ENCODE measurements around the gene TIMM23. TPM values are rescaled to one million over a fixed set of nuclear protein-coding genes. Genes with fewer than 3 reads are reported as not detected.
"Not testable (repeated sequence)": the region's sequence is repeated elsewhere in the genome, so short reads cannot be mapped to it uniquely, and the experiment has no call there.

The TIMM23 gene
- total RNA-seq, 1 experiment from 2014 or later: 125 TPM

- H3K27ac ChIP-seq (ENCODE audit: low read depth, low read length, poor library complexity, severe bottlenecking); H3K36me3 ChIP-seq (ENCODE audit: insufficient read depth, low read length, poor library complexity, severe bottlenecking); BruUV-seq (replicated peaks); POLR2A ChIA-PET (ENCODE audit: low non-redundant PET); H3K4me1 ChIP-seq (ENCODE audit: insufficient read depth, low read length, poor library complexity, severe bottlenecking); H3K27me3 ChIP-seq (replicated peaks; ENCODE audit: insufficient read depth, low read depth, low read length, poor library complexity); H3K9me3 ChIP-seq (ENCODE audit: low read depth, low read length, poor library complexity, severe bottlenecking); DNase-seq (ENCODE audit: low spot score); CTCF ChIA-PET; H3K4me3 ChIP-seq (ENCODE audit: low read depth, low read length, poor library complexity, severe bottlenecking); intact Hi-C loops (cut with micrococcal nuclease; ENCODE audit: unreplicated experiment): not testable (repeated sequence)
Measured at GRCh38 chr10:45947363-45947762, 24.9 kb upstream of the TIMM23 start.

GRCh38 chr10:45948801-45949200 is 23.5 kb upstream of the TIMM23 start:
- H3K4me3 ChIP-seq (ENCODE audit: low read depth, low read length, poor library complexity, severe bottlenecking); BruUV-seq (replicated peaks); DNase-seq (ENCODE audit: low spot score); H3K27ac ChIP-seq (ENCODE audit: low read depth, low read length, poor library complexity, severe bottlenecking); H3K4me1 ChIP-seq (ENCODE audit: insufficient read depth, low read length, poor library complexity, severe bottlenecking); H3K9me3 ChIP-seq (ENCODE audit: low read depth, low read length, poor library complexity, severe bottlenecking); H3K27me3 ChIP-seq (replicated peaks; ENCODE audit: insufficient read depth, low read depth, low read length, poor library complexity); CTCF ChIA-PET; H3K36me3 ChIP-seq (ENCODE audit: insufficient read depth, low read length, poor library complexity, severe bottlenecking); POLR2A ChIA-PET (ENCODE audit: low non-redundant PET); intact Hi-C loops (cut with micrococcal nuclease; ENCODE audit: unreplicated experiment): not testable (repeated sequence)

GRCh38 chr10:45954367-45954766 is 17.9 kb upstream of the TIMM23 start:
- DNase-seq (ENCODE audit: low spot score); POLR2A ChIA-PET (ENCODE audit: low non-redundant PET); H3K27me3 ChIP-seq (replicated peaks; ENCODE audit: insufficient read depth, low read depth, low read length, poor library complexity); intact Hi-C loops (cut with micrococcal nuclease; ENCODE audit: unreplicated experiment); H3K27ac ChIP-seq (ENCODE audit: low read depth, low read length, poor library complexity, severe bottlenecking); H3K4me3 ChIP-seq (ENCODE audit: low read depth, low read length, poor library complexity, severe bottlenecking); BruUV-seq (replicated peaks); H3K36me3 ChIP-seq (ENCODE audit: insufficient read depth, low read length, poor library complexity, severe bottlenecking); CTCF ChIA-PET; H3K4me1 ChIP-seq (ENCODE audit: insufficient read depth, low read length, poor library complexity, severe bottlenecking); H3K9me3 ChIP-seq (ENCODE audit: low read depth, low read length, poor library complexity, severe bottlenecking): not testable (repeated sequence)

GRCh38 chr10:45956634-45957033 is 15.7 kb upstream of the TIMM23 start:
- H3K9me3 ChIP-seq (ENCODE audit: low read depth, low read length, poor library complexity, severe bottlenecking); H3K4me3 ChIP-seq (ENCODE audit: low read depth, low read length, poor library complexity, severe bottlenecking); H3K4me1 ChIP-seq (ENCODE audit: insufficient read depth, low read length, poor library complexity, severe bottlenecking); H3K36me3 ChIP-seq (ENCODE audit: insufficient read depth, low read length, poor library complexity, severe bottlenecking); BruUV-seq (replicated peaks); POLR2A ChIA-PET (ENCODE audit: low non-redundant PET); H3K27ac ChIP-seq (ENCODE audit: low read depth, low read length, poor library complexity, severe bottlenecking); DNase-seq (ENCODE audit: low spot score); CTCF ChIA-PET; intact Hi-C loops (cut with micrococcal nuclease; ENCODE audit: unreplicated experiment); H3K27me3 ChIP-seq (replicated peaks; ENCODE audit: insufficient read depth, low read depth, low read length, poor library complexity): not testable (repeated sequence)

- H3K36me3 ChIP-seq (ENCODE audit: insufficient read depth, low read length, poor library complexity, severe bottlenecking); intact Hi-C loops (cut with micrococcal nuclease; ENCODE audit: unreplicated experiment); H3K4me3 ChIP-seq (ENCODE audit: low read depth, low read length, poor library complexity, severe bottlenecking); DNase-seq (ENCODE audit: low spot score); H3K9me3 ChIP-seq (ENCODE audit: low read depth, low read length, poor library complexity, severe bottlenecking); POLR2A ChIA-PET (ENCODE audit: low non-redundant PET); H3K27me3 ChIP-seq (replicated peaks; ENCODE audit: insufficient read depth, low read depth, low read length, poor library complexity); H3K27ac ChIP-seq (ENCODE audit: low read depth, low read length, poor library complexity, severe bottlenecking); CTCF ChIA-PET; H3K4me1 ChIP-seq (ENCODE audit: insufficient read depth, low read length, poor library complexity, severe bottlenecking); BruUV-seq (replicated peaks): not testable (repeated sequence)
Measured at GRCh38 chr10:45957928-45958327, 14.4 kb upstream of the TIMM23 start.

- BruUV-seq (replicated peaks): not testable (repeated sequence)
Measured at GRCh38 chr10:45962686-45963452, 9.4 kb upstream of the TIMM23 start.

GRCh38 chr10:45971019-45971418 is 1.3 kb upstream of the TIMM23 start:
- DNase-seq (ENCODE audit: low spot score); H3K4me1 ChIP-seq (ENCODE audit: insufficient read depth, low read length, poor library complexity, severe bottlenecking); POLR2A ChIA-PET (ENCODE audit: low non-redundant PET); H3K27ac ChIP-seq (ENCODE audit: low read depth, low read length, poor library complexity, severe bottlenecking); H3K9me3 ChIP-seq (ENCODE audit: low read depth, low read length, poor library complexity, severe bottlenecking); H3K36me3 ChIP-seq (ENCODE audit: insufficient read depth, low read length, poor library complexity, severe bottlenecking); H3K27me3 ChIP-seq (replicated peaks; ENCODE audit: insufficient read depth, low read depth, low read length, poor library complexity); intact Hi-C loops (cut with micrococcal nuclease; ENCODE audit: unreplicated experiment); BruUV-seq (replicated peaks); CTCF ChIA-PET: not testable (repeated sequence)
- peak overlapping the region; percentile 73 for H3K4me3 ChIP-seq (ENCODE audit: low read depth, low read length, poor library complexity, severe bottlenecking)

More at GRCh38 chr10:45962686-45963452, 9.4 kb upstream of the TIMM23 start:
- H3K4me1 ChIP-seq (ENCODE audit: insufficient read depth, low read length, poor library complexity, severe bottlenecking); POLR2A ChIA-PET (ENCODE audit: low non-redundant PET); H3K27me3 ChIP-seq (replicated peaks; ENCODE audit: insufficient read depth, low read depth, low read length, poor library complexity); DNase-seq (ENCODE audit: low spot score); intact Hi-C loops (cut with micrococcal nuclease; ENCODE audit: unreplicated experiment); H3K4me3 ChIP-seq (ENCODE audit: low read depth, low read length, poor library complexity, severe bottlenecking); CTCF ChIA-PET; H3K36me3 ChIP-seq (ENCODE audit: insufficient read depth, low read length, poor library complexity, severe bottlenecking); H3K9me3 ChIP-seq (ENCODE audit: low read depth, low read length, poor library complexity, severe bottlenecking); H3K27ac ChIP-seq (ENCODE audit: low read depth, low read length, poor library complexity, severe bottlenecking): not testable (repeated sequence)

- peak overlapping the region; percentile 73 for H3K4me3 ChIP-seq (ENCODE audit: low read depth, low read length, poor library complexity, severe bottlenecking)
- H3K27me3 ChIP-seq (replicated peaks; ENCODE audit: insufficient read depth, low read depth, low read length, poor library complexity); H3K4me1 ChIP-seq (ENCODE audit: insufficient read depth, low read length, poor library complexity, severe bottlenecking); intact Hi-C loops (cut with micrococcal nuclease; ENCODE audit: unreplicated experiment); H3K36me3 ChIP-seq (ENCODE audit: insufficient read depth, low read length, poor library complexity, severe bottlenecking); CTCF ChIA-PET; BruUV-seq (replicated peaks); H3K9me3 ChIP-seq (ENCODE audit: low read depth, low read length, poor library complexity, severe bottlenecking): not testable (repeated sequence)
- H3K27ac ChIP-seq (ENCODE audit: low read depth, low read length, poor library complexity, severe bottlenecking): peak overlapping the region; percentile 82
- DNase-seq (ENCODE audit: low spot score): peak; percentile 12
- POLR2A ChIA-PET (ENCODE audit: low non-redundant PET): interaction anchor here (0.7 kb wide), 1 partner anchor 1374 kb away, joined by 3 read pairs; no protein-coding TSS in a partner anchor
Measured at GRCh38 chr10:45971742-45972105, 565 bp upstream of the TIMM23 start.

Data from A673 (cell line).